ENCODE results near the gene MDGA2.

The MDGA2 gene

GRCh38 chr14:47240748-47241437 is 434.5 kb downstream of the MDGA2 start:
- Histone ChIP-seq H3K4me1 (no peaks in the 10 kb centered on the region), H3K27ac (no peak overlapping the region), H3K9me3 (no peaks in the 10 kb centered on the region), H3K4me3 (no peak overlapping the region), H3K36me3 (no peaks in the 10 kb centered on the region), H3K27me3 (no peaks in the 10 kb centered on the region)
- no peak for DNase-seq
- intact Hi-C loops (cut with DNase I; ENCODE audit: low total_unique reads) = no loop called here
- TF ChIP-seq CTCF (IDR thresholded peaks at IDR 0.05) = no peak

- DNase-seq = no peak
- intact Hi-C loops (cut with DNase I; ENCODE audit: low total_unique reads) = no loop called here
Measured at GRCh38 chr14:47235619-47236018, 439.8 kb downstream of the MDGA2 start.

GRCh38 chr14:47226877-47227520 is 448.4 kb downstream of the MDGA2 start:
- Histone ChIP-seq H3K4me1 (no peaks in the 10 kb centered on the region), H3K9me3 (no peaks in the 10 kb centered on the region), H3K27me3 (no peaks in the 10 kb centered on the region), H3K36me3 (no peaks in the 10 kb centered on the region), H3K27ac (no peak overlapping the region), H3K4me3 (no peak overlapping the region)
- DNase-seq = no peak
- intact Hi-C loops (cut with DNase I; ENCODE audit: low total_unique reads) = no loop called here
- no peak for TF ChIP-seq CTCF (IDR thresholded peaks at IDR 0.05)

More at GRCh38 chr14:47235619-47236018, 439.8 kb downstream of the MDGA2 start:
- Histone ChIP-seq H3K36me3 (no peaks in the 10 kb centered on the region), H3K9me3 (no peaks in the 10 kb centered on the region), H3K4me1 (no peaks in the 10 kb centered on the region), H3K4me3 (no peak overlapping the region), H3K27ac (no peak overlapping the region), H3K27me3 (no peaks in the 10 kb centered on the region)
- TF ChIP-seq CTCF (IDR thresholded peaks at IDR 0.05) = no peak

GRCh38 chr14:47223656-47224055 is 451.7 kb downstream of the MDGA2 start:
- intact Hi-C loops (cut with DNase I; ENCODE audit: low total_unique reads) = no loop called here
- H3K4me1 ChIP-seq = no peaks in the 10 kb centered on the region
- no peaks in the 10 kb centered on the region for H3K36me3 ChIP-seq
- no peak overlapping the region for H3K4me3 ChIP-seq
- H3K9me3 ChIP-seq = no peaks in the 10 kb centered on the region
- no peak for TF ChIP-seq CTCF (IDR thresholded peaks at IDR 0.05)
- DNase-seq = no peak
- no peak overlapping the region for H3K27ac ChIP-seq
- no peaks in the 10 kb centered on the region for H3K27me3 ChIP-seq

- H3K4me1 ChIP-seq = no peaks in the 10 kb centered on the region
- intact Hi-C loops (cut with DNase I; ENCODE audit: low total_unique reads) = no loop called here
- no peak overlapping the region for H3K4me3 ChIP-seq
- no peak overlapping the region for H3K27ac ChIP-seq
- no peak for DNase-seq
- H3K27me3 ChIP-seq = no peaks in the 10 kb centered on the region
- H3K9me3 ChIP-seq = no peaks in the 10 kb centered on the region
- no peaks in the 10 kb centered on the region for H3K36me3 ChIP-seq
- no peak for TF ChIP-seq CTCF (IDR thresholded peaks at IDR 0.05)
Measured at GRCh38 chr14:47220096-47220495, 455.3 kb downstream of the MDGA2 start.

Measured in tibial artery (tissue), 4 donors.